Ureter (tissue), 1 donor: Measurements from ENCODE around the gene CBFA2T3. TPM values are rescaled to one million over a fixed set of nuclear protein-coding genes. Genes with fewer than 3 reads are reported as not detected.

ENCODE experiments used
- DNase-seq: peaks from one replicate; pipeline ENCODE4 v3.0.0-alpha.2; 2020; ENCODE audit warnings: low spot score
- total RNA-seq: library from RNA; stranded (reverse); gene quantifications from one replicate; pipeline ENCODE4 v1.2.4, GENCODE V29; 2023
- donor health status: DM: yes; HTN: yes; CAD: no.

CBFA2T3 gene
- total RNA-seq, 1 donor from 2014 or later = 11.2 TPM

- DNase-seq = no peak
Observed at GRCh38 chr16:88995746-88996535, 18.9 kb upstream of the CBFA2T3 start.

GRCh38 chr16:88995194-88995593 is 18.2 kb upstream of the CBFA2T3 start:
- DNase-seq = no peak

GRCh38 chr16:88994695-88995094 is 17.7 kb upstream of the CBFA2T3 start:
- no peak for DNase-seq

GRCh38 chr16:88993946-88994600 is 17.1 kb upstream of the CBFA2T3 start:
- no peak for DNase-seq

- no peak for DNase-seq
Observed at GRCh38 chr16:88993166-88993761, 16.3 kb upstream of the CBFA2T3 start.

GRCh38 chr16:88992351-88993165 is 15.6 kb upstream of the CBFA2T3 start:
- no peak for DNase-seq

DNA sequence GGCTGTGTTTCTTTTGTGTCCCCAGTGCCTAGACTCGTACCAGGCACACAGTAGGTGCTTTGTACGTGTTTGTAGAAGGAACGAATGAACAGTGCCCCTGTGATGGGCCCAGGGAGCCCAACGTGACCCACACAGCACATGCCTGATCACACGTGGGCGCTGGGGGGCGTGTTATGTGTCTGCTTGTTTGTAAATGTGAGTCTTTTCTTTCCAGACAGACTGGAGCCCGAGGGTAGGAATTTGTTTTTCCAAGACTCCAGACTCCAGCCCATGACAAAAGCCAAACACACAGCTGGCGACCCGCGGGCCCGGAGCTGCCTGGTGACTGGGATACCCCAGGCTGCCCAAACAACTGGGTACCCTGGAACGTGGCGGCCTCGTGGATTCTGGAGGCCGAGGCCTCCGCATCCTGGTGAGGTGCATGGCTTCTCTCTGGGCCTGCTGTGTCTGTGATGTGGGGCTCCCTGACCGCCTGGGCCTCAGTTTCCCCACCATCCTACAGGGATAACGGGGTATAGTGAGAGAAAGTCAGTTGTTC is 14.9 kb upstream of the CBFA2T3 start:
- no peak for DNase-seq

DNA sequence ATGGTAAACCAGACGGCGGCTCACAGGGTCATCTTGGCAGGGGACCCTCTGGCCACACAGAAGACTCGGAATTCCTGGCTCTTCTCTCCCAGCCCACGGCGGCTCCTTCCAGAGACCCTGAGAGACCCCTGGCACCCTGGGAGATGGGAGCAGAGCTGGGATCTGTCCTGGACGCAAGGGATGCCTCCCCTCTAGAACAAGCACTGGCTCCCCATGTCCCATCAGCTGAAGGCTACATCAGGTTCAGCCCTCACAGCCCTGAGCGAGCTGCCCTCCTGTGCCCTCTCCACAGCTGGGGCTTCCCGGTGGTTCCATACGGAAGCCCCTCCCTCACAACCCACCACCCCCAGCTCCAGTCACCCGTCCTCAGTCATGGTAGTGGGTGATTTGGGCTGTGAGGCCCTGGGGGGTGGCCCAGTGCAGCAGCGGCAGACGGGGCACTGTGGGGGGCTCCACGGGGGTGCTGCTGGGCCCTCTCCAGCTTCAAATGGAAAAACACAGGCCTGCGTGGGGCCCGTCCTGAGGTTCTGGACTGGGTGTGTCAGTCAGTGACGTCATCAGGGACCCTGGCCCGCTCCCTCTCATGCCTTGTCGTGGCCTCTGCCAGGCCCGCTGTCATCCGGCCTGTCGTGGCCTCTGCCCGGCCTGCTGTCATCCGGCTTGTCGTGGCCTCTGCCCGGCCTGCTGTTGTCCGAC is 13.0 kb upstream of the CBFA2T3 start:
- DNase-seq = no peak

DNA sequence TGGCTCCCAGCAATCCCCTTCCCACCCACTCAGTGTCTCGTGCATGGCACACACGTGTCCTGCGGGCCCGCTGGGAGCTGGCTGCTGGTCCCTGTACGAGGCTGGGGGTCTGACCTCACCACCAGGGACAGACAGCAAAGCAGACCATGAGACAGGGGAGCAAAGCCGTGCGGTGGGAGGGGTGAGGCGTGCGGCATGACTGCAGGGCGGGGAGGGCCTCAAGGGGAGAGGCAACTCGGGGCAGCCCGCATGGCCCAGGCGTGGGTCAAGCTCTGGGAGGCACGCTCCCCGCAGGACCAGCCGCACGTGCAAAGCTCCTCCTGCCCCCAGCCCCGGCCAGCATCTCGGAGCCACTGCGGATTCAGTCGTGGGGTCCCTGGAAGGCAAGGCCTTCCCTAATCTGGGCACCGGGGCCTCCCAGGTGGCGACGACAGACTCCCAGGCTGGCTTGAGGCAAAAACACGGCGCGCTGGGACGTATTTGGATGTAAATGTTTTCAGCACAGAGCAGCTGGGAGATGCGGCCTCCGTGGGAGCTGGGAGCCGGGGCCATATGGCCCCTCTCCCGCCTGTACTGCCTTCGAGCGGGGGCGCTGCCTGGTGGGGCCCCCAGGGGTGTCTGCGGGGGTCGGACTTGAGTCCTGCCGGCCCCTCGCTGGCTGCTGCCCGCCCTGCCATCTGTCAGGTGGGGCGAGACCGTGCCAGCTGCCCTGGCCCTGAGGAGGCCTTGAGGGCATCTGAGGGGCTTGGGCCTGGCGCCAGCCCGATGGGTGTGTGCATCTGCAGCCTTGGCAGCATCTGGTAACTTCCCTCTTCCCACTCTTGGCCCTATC is 12.2 kb upstream of the CBFA2T3 start:
- DNase-seq = no peak

- no peak for DNase-seq
Observed at GRCh38 chr16:88985521-88985920, 8.5 kb upstream of the CBFA2T3 start.

- no peak for DNase-seq
Observed at GRCh38 chr16:88983771-88984687, 7.0 kb upstream of the CBFA2T3 start.

DNA sequence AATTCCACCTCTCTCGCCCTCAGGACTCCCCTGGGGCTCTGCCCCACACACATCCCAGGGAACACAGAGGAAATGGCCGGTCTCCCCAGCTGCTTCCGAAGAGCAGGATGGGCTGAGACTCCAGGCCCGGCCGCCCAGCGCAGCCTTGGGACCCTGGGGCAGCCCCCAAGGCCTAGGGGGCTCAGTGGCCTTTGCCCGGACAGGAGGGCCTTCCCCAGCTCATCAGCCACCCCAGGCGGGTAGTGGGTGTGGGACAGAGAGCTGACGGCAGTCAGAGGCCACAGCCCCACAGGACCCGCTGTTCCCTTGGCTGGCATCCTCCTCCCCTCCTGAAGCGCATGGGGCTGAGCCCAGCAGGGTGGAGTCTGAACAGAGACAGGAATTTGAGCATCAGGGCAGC is 6.2 kb upstream of the CBFA2T3 start:
- no peak for DNase-seq

DNA sequence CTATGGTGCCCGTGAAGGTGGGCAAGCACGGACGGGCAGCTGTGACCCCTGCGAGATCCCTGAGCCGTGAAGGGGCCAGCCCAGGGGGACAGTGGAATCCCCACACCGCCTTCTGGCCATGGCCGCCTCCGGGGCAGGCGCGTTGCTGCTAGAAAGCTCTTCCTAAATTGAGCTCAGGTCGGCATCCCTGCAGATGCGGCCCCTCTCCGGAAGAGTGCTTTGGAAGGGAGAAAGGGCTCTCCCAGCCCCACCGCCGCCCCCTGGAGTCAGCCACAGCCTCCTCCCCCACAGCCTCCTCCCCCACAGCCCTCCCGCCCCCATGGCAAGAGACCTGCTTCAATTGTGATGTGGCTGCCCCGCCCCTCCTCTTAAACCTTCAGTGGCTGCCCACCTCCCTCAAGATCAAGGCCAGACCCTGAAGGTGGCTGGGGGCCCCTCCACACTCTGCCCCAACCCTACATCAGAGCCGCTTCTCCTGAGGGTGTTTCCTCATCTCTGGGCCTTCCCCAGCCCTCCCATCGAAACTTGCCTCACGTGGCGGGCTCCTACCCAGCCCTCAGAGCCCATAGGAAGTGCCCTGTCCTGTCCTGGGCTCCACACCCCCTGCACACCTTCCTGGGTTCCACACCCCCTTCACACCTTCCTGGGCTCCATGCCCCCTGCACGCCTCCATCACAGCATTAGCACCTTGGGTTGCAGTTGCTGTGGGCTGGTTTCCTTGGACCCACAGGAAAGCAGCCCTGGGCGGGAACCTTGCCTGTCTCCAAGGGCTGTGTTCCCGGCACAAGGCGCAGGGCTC is 5.5 kb upstream of the CBFA2T3 start:
- DNase-seq = no peak

GRCh38 chr16:88979353-88980015 is 2.5 kb upstream of the CBFA2T3 start:
- DNase-seq = no peak

DNA sequence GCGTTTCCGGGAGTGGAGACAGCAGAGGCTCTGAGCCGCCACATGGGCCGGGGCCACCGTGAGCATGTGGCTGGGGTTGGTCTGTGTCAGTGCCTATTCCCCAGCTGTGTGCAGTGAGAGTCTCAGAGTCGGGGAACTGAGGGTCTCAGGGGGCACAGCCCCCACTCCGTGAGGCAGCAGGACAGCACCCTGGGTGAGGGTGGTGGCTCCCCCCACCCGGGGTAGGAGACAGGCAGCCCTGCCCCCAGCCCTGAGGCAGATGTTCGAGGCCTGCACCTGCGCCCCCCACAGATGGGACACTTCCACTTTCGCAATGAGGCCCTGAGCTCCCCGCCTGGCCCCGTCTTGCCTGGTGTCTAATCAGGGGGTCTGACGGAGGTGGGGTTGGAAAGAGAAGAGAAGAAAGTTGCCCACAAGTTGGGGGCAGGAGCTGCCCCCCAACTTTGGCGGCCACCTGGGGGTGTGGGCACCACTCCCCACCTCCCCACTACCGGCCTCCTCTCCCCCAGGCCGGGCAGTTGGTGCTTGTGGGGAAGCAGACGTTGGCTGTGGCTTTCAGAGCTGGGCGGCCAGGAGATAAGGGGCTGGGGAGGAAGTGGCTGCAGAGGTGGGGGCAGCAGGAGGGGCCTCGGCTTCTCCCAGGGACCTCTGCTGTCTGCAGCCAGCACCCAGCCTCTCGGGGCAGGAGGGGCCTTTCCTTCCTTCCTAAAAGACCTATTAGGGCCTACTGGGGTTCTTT is 1.8 kb upstream of the CBFA2T3 start:
- no peak for DNase-seq

GRCh38 chr16:88977812-88978607 is 1.0 kb upstream of the CBFA2T3 start:
- DNase-seq = no peak
